ENCODE results near the gene CLCC1. TPM values are rescaled to one million over a fixed set of nuclear protein-coding genes. Genes with fewer than 3 reads are reported as not detected.

CLCC1 gene
- total RNA-seq, 2 experiments from 2014 or later = 9.8 to 19.9 TPM

DNA sequence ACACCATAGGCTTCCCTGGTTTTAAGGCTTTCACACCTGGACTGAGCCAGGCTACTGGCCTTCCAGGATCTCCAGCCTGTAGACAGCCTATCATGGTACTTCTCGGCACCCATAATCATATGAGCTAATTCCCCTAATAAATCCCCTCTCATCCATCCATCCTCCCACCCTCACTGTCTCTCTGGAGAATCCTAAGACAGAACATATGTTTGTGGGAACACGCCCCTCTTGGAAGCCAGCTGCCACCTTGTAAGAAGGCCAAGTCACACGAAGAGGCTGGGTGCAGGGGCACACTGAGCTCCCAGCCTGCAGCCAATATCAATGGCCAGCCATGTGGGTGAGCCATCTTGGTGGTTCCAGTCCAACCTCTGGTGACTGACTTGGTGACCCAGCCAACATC is 7.4 kb downstream of the CLCC1 start:
- Histone ChIP-seq H4K20me1 (ENCODE audit: insufficient read depth, low read length) (no peaks in the 10 kb centered on the region), H3K4me1 (ENCODE audit: insufficient read depth, low read length, poor library complexity, severe bottlenecking) (no peaks in the 10 kb centered on the region), H3K36me3 (ENCODE audit: insufficient read depth, low read length) (peaks cover 12% of the 10 kb centered on the region; the same call in 1 of the 2 replicates), H3K4me2 (ENCODE audit: low read length) (no peak overlapping the region), H2AFZ (ENCODE audit: low read length) (no peak overlapping the region), H3K9me3 (ENCODE audit: low read length) (no peaks in the 10 kb centered on the region), H3K27ac (ENCODE audit: low read depth, low read length, poor library complexity, severe bottlenecking) (no peak overlapping the region), H3K4me3 (ENCODE audit: low read depth, low read length, poor library complexity, severe bottlenecking) (no peak overlapping the region), H3K79me2 (ENCODE audit: insufficient read depth, low read depth, low read length) (no peaks in the 10 kb centered on the region; the same call in 1 of the 2 replicates), H3K9me2 (ENCODE audit: insufficient read depth, low read length) (no peaks in the 10 kb centered on the region)
- TF ChIP-seq EZH2phosphoT487 (IDR thresholded peaks at IDR 0.05; ENCODE audit: borderline replicate concordance, low read depth, low read length) = no peak
- TF ChIP-seq CTCF (conservative IDR thresholded peaks at IDR 0.05; ENCODE audit: low read length) = no peak
- CTCF ChIA-PET (ENCODE audit: unreplicated experiment) = interaction anchor here (0.5 kb wide), 1 partner anchor 66 kb away, joined by 6 read pairs; no protein-coding TSS in a partner anchor
- POLR2A ChIA-PET = interaction anchor here (0.5 kb wide), 1 partner anchor 22 kb away, joined by 4 read pairs; no protein-coding TSS in a partner anchor
- intact Hi-C loops (cut with micrococcal nuclease; ENCODE audit: unreplicated experiment) = no loop called here
- no peak for DNase-seq (ENCODE audit: low spot score)
- no TSS peak for BruUV-seq (replicated peaks)

DNA sequence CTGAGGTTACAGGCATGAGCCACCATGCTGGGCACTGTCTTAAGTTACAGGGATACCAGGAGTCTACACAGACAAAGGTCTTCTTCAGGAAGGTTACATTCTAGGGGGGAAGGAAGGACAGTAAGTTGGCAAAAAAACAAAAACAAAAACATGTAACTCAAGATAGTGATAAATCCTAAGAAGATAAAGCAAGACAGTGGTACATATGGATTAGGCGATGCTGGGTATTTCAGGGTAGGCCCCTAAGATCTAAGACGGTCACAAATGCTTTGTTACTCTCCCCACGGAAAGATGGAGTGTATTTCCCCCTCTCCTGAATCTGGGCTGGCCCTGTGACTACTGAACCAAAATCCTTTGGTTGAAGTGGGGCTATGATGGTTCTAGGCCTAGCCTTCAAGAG is 8.2 kb downstream of the CLCC1 start:
- Histone ChIP-seq H3K9me2 (ENCODE audit: insufficient read depth, low read length) (no peaks in the 10 kb centered on the region), H3K79me2 (ENCODE audit: insufficient read depth, low read depth, low read length) (no peaks in the 10 kb centered on the region), H3K36me3 (ENCODE audit: insufficient read depth, low read length) (peaks cover 13% of the 10 kb centered on the region; the same call in 1 of the 2 replicates), H3K4me2 (ENCODE audit: low read length) (no peak overlapping the region), H3K9me3 (ENCODE audit: low read length) (no peaks in the 10 kb centered on the region), H3K4me1 (ENCODE audit: insufficient read depth, low read length, poor library complexity, severe bottlenecking) (no peaks in the 10 kb centered on the region), H4K20me1 (ENCODE audit: insufficient read depth, low read length) (no peaks in the 10 kb centered on the region), H3K27ac (ENCODE audit: low read depth, low read length, poor library complexity, severe bottlenecking) (no peak overlapping the region), H3K4me3 (ENCODE audit: low read depth, low read length, poor library complexity, severe bottlenecking) (no peak overlapping the region), H2AFZ (ENCODE audit: low read length) (no peak overlapping the region)
- no peak for DNase-seq (ENCODE audit: low spot score)
- intact Hi-C loops (cut with micrococcal nuclease; ENCODE audit: unreplicated experiment) = no loop called here
- BruUV-seq (replicated peaks) = no TSS peak
- POLR2A ChIA-PET = interaction anchor here (0.7 kb wide), 1 partner anchor 51 kb away, joined by 3 read pairs; no protein-coding TSS in a partner anchor
- TF ChIP-seq EZH2phosphoT487 (IDR thresholded peaks at IDR 0.05; ENCODE audit: borderline replicate concordance, low read depth, low read length) (no peak), CTCF (conservative IDR thresholded peaks at IDR 0.05; ENCODE audit: low read length) (no peak)
- CTCF ChIA-PET (ENCODE audit: unreplicated experiment) = no interaction called here

- Histone ChIP-seq H2AFZ (ENCODE audit: low read length) (no peak overlapping the region), H3K4me3 (ENCODE audit: low read depth, low read length, poor library complexity, severe bottlenecking) (no peak overlapping the region), H3K4me2 (ENCODE audit: low read length) (no peak overlapping the region), H3K9me2 (ENCODE audit: insufficient read depth, low read length) (no peaks in the 10 kb centered on the region), H4K20me1 (ENCODE audit: insufficient read depth, low read length) (no peaks in the 10 kb centered on the region), H3K4me1 (ENCODE audit: insufficient read depth, low read length, poor library complexity, severe bottlenecking) (no peaks in the 10 kb centered on the region), H3K36me3 (ENCODE audit: insufficient read depth, low read length) (peaks cover 13% of the 10 kb centered on the region; the same call in 1 of the 2 replicates), H3K9me3 (ENCODE audit: low read length) (no peaks in the 10 kb centered on the region), H3K27ac (ENCODE audit: low read depth, low read length, poor library complexity, severe bottlenecking) (no peak overlapping the region), H3K79me2 (ENCODE audit: insufficient read depth, low read depth, low read length) (no peaks in the 10 kb centered on the region)
- TF ChIP-seq CTCF (conservative IDR thresholded peaks at IDR 0.05; ENCODE audit: low read length) (no peak), EZH2phosphoT487 (IDR thresholded peaks at IDR 0.05; ENCODE audit: borderline replicate concordance, low read depth, low read length) (no peak)
- intact Hi-C loops (cut with micrococcal nuclease; ENCODE audit: unreplicated experiment) = no loop called here
- DNase-seq (ENCODE audit: low spot score) = no peak
- ChIA-PET CTCF (ENCODE audit: unreplicated experiment) (no interaction called here), POLR2A (interaction anchor here (0.6 to 2.9 kb wide), 3 partner anchors 9 to 259 kb away, joined by 3 to 19 read pairs (median 4); partner anchors contain the start of gene CLCC1)
- no TSS peak for BruUV-seq (replicated peaks)
Observed at GRCh38 chr1:108953452-108953851, 9.8 kb downstream of the CLCC1 start.
